Measurements from ENCODE around the gene JPT2. TPM values are rescaled to one million over a fixed set of nuclear protein-coding genes. Genes with fewer than 3 reads are reported as not detected.

JPT2 gene
- total and polyA plus RNA-seq, 2 experiments from 2014 or later, result 43.8 to 139 TPM

DNA sequence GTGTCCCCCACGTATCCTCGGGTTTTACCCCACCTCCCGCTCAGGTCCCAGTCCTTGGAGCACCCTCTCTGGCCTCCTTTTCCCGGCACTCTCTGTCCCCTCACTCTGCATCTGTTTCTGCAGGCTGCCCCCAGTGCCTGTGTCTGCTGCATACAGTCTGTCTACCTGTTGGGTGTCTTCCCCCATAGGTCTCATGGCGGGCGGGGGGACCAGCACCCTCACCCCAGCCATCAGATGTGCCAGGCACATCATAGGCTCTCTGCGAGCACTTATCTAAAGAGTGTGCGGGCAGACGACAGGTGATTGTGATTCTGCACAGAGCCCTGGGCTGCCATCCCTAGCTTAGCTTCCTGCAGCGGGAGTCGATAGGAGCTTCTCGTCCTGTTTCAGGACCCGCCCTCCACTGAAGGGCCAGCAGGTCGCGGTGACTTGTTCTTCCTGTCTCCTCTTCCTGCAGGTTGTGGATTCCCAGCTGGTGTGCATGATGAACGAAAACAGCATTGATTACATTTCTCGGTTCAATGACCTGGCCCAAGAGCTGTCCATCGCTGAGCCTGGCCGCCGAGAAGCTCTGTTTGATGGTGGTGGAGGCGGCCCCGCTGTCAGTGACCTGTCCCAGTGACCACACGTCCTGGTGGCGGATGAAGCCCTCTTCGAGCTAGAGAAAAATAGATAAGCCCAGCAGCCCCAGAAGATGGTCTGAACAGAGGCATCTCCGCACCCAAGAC is 4.5 kb upstream of the JPT2 start:
- Mint-ChIP-seq H3K9me3 (no peaks in the 10 kb centered on the region; the same call in 2 of the 3 replicates), H3K27ac (no peak overlapping the region), H3K27me3 (ENCODE audit: insufficient read depth, low read depth, poor library complexity) (peaks cover 19% of the 10 kb centered on the region), H3K4me3 (no peak overlapping the region), H3K4me1 (peaks cover 9% of the 10 kb centered on the region), H3K36me3 (ENCODE audit: low read depth) (peaks cover 70% of the 10 kb centered on the region)
- no peak for ATAC-seq
- Histone ChIP-seq H3K4me2 (no peak overlapping the region), H2AFZ (no peak overlapping the region), H3K27ac (ENCODE audit: low read depth) (no peak overlapping the region), H3K4me3 (no peak overlapping the region), H3K4me1 (ENCODE audit: insufficient read depth) (peaks cover 3% of the 10 kb centered on the region; the same call in 1 of the 2 replicates), H3F3A (replicated peaks; ENCODE audit: low read depth) (peaks cover 9% of the 10 kb centered on the region; the same call in 1 of the 2 replicates), H3K36me3 (ENCODE audit: insufficient read depth) (no peaks in the 10 kb centered on the region; the same call in 1 of the 2 replicates), H3K79me2 (replicated peaks; ENCODE audit: insufficient read depth) (peaks cover 2% of the 10 kb centered on the region), H3K27me3 (ENCODE audit: insufficient read depth) (no peaks in the 10 kb centered on the region), H4K20me1 (replicated peaks; ENCODE audit: insufficient read depth) (peaks cover 12% of the 10 kb centered on the region; the same call in 1 of the 2 replicates), H3K9me2 (ENCODE audit: insufficient read depth) (no peaks in the 10 kb centered on the region)
- TF ChIP-seq EZH2 (IDR thresholded peaks at IDR 0.05; ENCODE audit: low read depth, unreplicated experiment) (no peak), NANOG (IDR thresholded peaks at IDR 0.05; ENCODE audit: borderline replicate concordance) (no peak), ZNF114 (CRISPR knock-in tag; IDR thresholded peaks at IDR 0.05) (no peak), ZNF331 (CRISPR knock-in tag; IDR thresholded peaks at IDR 0.05; ENCODE audit: low read depth) (no peak), CREB1 (CRISPR knock-in tag; IDR thresholded peaks at IDR 0.05; ENCODE audit: low read depth) (no peak), EZH2phosphoT487 (IDR thresholded peaks at IDR 0.05; ENCODE audit: unreplicated experiment) (no peak), POLR2AphosphoS5 (IDR thresholded peaks at IDR 0.05; ENCODE audit: low read depth) (no peak), JUNB (IDR thresholded peaks at IDR 0.05; ENCODE audit: unreplicated experiment) (no peak), STAT1 (IDR thresholded peaks at IDR 0.05; ENCODE audit: unreplicated experiment) (no peak)
- TF ChIP-seq, protein P1, sequence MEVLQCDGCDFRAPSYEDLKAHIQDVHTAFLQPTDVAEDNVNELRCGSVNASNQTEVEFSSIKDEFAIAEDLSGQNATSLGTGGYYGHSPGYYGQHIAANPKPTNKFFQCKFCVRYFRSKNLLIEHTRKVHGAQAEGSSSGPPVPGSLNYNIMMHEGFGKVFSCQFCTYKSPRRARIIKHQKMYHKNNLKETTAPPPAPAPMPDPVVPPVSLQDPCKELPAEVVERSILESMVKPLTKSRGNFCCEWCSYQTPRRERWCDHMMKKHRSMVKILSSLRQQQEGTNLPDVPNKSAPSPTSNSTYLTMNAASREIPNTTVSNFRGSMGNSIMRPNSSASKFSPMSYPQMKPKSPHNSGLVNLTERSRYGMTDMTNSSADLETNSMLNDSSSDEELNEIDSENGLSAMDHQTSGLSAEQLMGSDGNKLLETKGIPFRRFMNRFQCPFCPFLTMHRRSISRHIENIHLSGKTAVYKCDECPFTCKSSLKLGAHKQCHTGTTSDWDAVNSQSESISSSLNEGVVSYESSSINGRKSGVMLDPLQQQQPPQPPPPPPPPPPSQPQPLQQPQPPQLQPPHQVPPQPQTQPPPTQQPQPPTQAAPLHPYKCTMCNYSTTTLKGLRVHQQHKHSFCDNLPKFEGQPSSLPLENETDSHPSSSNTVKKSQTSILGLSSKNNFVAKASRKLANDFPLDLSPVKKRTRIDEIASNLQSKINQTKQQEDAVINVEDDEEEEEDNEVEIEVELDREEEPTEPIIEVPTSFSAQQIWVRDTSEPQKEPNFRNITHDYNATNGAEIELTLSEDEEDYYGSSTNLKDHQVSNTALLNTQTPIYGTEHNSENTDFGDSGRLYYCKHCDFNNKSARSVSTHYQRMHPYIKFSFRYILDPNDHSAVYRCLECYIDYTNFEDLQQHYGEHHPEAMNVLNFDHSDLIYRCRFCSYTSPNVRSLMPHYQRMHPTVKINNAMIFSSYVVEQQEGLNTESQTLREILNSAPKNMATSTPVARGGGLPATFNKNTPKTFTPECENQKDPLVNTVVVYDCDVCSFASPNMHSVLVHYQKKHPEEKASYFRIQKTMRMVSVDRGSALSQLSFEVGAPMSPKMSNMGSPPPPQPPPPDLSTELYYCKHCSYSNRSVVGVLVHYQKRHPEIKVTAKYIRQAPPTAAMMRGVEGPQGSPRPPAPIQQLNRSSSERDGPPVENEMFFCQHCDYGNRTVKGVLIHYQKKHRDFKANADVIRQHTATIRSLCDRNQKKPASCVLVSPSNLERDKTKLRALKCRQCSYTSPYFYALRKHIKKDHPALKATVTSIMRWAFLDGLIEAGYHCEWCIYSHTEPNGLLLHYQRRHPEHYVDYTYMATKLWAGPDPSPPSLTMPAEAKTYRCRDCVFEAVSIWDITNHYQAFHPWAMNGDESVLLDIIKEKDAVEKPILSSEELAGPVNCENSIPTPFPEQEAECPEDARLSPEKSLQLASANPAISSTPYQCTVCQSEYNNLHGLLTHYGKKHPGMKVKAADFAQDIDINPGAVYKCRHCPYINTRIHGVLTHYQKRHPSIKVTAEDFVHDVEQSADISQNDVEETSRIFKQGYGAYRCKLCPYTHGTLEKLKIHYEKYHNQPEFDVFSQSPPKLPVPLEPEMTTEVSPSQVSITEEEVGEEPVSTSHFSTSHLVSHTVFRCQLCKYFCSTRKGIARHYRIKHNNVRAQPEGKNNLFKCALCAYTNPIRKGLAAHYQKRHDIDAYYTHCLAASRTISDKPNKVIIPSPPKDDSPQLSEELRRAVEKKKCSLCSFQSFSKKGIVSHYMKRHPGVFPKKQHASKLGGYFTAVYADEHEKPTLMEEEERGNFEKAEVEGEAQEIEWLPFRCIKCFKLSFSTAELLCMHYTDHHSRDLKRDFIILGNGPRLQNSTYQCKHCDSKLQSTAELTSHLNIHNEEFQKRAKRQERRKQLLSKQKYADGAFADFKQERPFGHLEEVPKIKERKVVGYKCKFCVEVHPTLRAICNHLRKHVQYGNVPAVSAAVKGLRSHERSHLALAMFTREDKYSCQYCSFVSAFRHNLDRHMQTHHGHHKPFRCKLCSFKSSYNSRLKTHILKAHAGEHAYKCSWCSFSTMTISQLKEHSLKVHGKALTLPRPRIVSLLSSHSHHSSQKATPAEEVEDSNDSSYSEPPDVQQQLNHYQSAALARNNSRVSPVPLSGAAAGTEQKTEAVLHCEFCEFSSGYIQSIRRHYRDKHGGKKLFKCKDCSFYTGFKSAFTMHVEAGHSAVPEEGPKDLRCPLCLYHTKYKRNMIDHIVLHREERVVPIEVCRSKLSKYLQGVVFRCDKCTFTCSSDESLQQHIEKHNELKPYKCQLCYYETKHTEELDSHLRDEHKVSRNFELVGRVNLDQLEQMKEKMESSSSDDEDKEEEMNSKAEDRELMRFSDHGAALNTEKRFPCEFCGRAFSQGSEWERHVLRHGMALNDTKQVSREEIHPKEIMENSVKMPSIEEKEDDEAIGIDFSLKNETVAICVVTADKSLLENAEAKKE (CRISPR knock-in tag; IDR thresholded peaks at IDR 0.05), result no peak
- TF ChIP-seq, protein P2, sequence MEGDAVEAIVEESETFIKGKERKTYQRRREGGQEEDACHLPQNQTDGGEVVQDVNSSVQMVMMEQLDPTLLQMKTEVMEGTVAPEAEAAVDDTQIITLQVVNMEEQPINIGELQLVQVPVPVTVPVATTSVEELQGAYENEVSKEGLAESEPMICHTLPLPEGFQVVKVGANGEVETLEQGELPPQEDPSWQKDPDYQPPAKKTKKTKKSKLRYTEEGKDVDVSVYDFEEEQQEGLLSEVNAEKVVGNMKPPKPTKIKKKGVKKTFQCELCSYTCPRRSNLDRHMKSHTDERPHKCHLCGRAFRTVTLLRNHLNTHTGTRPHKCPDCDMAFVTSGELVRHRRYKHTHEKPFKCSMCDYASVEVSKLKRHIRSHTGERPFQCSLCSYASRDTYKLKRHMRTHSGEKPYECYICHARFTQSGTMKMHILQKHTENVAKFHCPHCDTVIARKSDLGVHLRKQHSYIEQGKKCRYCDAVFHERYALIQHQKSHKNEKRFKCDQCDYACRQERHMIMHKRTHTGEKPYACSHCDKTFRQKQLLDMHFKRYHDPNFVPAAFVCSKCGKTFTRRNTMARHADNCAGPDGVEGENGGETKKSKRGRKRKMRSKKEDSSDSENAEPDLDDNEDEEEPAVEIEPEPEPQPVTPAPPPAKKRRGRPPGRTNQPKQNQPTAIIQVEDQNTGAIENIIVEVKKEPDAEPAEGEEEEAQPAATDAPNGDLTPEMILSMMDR (conservative IDR thresholded peaks at IDR 0.05; ENCODE audit: low read depth in 2 of 2), result no peak
- TF ChIP-seq, protein P3, sequence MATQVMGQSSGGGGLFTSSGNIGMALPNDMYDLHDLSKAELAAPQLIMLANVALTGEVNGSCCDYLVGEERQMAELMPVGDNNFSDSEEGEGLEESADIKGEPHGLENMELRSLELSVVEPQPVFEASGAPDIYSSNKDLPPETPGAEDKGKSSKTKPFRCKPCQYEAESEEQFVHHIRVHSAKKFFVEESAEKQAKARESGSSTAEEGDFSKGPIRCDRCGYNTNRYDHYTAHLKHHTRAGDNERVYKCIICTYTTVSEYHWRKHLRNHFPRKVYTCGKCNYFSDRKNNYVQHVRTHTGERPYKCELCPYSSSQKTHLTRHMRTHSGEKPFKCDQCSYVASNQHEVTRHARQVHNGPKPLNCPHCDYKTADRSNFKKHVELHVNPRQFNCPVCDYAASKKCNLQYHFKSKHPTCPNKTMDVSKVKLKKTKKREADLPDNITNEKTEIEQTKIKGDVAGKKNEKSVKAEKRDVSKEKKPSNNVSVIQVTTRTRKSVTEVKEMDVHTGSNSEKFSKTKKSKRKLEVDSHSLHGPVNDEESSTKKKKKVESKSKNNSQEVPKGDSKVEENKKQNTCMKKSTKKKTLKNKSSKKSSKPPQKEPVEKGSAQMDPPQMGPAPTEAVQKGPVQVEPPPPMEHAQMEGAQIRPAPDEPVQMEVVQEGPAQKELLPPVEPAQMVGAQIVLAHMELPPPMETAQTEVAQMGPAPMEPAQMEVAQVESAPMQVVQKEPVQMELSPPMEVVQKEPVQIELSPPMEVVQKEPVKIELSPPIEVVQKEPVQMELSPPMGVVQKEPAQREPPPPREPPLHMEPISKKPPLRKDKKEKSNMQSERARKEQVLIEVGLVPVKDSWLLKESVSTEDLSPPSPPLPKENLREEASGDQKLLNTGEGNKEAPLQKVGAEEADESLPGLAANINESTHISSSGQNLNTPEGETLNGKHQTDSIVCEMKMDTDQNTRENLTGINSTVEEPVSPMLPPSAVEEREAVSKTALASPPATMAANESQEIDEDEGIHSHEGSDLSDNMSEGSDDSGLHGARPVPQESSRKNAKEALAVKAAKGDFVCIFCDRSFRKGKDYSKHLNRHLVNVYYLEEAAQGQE (IDR thresholded peaks at IDR 0.05; ENCODE audit: unreplicated experiment), result no peak
- TF ChIP-seq, protein P4, sequence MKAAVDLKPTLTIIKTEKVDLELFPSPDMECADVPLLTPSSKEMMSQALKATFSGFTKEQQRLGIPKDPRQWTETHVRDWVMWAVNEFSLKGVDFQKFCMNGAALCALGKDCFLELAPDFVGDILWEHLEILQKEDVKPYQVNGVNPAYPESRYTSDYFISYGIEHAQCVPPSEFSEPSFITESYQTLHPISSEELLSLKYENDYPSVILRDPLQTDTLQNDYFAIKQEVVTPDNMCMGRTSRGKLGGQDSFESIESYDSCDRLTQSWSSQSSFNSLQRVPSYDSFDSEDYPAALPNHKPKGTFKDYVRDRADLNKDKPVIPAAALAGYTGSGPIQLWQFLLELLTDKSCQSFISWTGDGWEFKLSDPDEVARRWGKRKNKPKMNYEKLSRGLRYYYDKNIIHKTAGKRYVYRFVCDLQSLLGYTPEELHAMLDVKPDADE (IDR thresholded peaks at IDR 0.05), result no peak
- no peak for DNase-seq (ENCODE audit: low spot score)
